Ectodermal cell (in vitro differentiated cells): ENCODE results near the gene LYST.

Source experiments
- H3K27ac ChIP-seq: 2 replicates; pipeline ENCODE4 v1.7.0; 2013; ENCODE audit warnings: mild to moderate bottlenecking, low read depth, low read length; ENCODE audit not compliant: insufficient read depth, poor library complexity, severe bottlenecking
- H3K27me3 ChIP-seq: 2 replicates; pipeline ENCODE4 v1.7.0; 2013; ENCODE audit warnings: mild to moderate bottlenecking, low read length; ENCODE audit not compliant: insufficient read depth, control insufficient read depth, poor library complexity, severe bottlenecking
- H3K36me3 ChIP-seq: one replicate; pipeline ENCODE4 v1.7.0; 2013; ENCODE audit warnings: low read length; ENCODE audit not compliant: control insufficient read depth, insufficient read depth
- H3K4me1 ChIP-seq: one replicate; pipeline ENCODE4 v1.7.0; 2013; ENCODE audit warnings: low read length; ENCODE audit not compliant: control insufficient read depth, insufficient read depth
- H3K4me3 ChIP-seq: 2 replicates; pipeline ENCODE4 v1.7.0; 2013; ENCODE audit warnings: low read depth, low read length, control low read depth; ENCODE audit not compliant: insufficient read depth
- H3K9me3 ChIP-seq: 2 replicates; pipeline ENCODE4 v1.7.0; 2013; ENCODE audit warnings: mild to moderate bottlenecking, low read length, moderate library complexity; ENCODE audit not compliant: control insufficient read depth
- WGBS, 2 experiments: methylation state at CpG; one replicate each; pipeline ENCODE4 v1.1.7; 2013; ENCODE audit warnings: missing lambda C conversion rate in 2 of 2; 5-methylcytosine and 5-hydroxymethylcytosine counted together

The LYST gene

DNA sequence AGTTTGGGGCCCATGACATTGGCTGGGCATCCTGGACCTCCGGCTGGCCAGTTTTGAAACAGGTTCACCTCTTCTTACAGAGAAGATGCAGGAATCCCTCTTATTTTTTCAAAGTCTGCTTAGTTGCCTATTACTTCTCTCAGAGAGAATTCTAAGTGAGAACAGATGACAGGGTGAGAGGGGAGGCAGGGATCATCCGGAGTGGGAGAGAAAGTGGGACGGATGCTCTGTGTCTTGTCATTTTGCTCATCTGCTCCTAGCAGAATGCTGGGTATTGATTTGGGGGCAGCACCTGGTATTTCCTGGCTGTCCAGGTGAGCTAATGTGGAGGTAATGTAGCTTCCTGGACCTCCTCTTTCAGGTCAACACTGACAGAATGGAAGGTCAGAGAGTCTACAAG lies 249.6 kb downstream of the LYST start:
- Histone ChIP-seq H3K36me3 (no peaks in the 10 kb centered on the region), H3K27me3 (no peaks in the 10 kb centered on the region), H3K4me3 (no peak overlapping the region), H3K27ac (no peak overlapping the region), H3K4me1 (no peaks in the 10 kb centered on the region), H3K9me3 (no peaks in the 10 kb centered on the region)
- WGBS, 2 experiments = 91 to 93% methylated on average over 3 of the region's 3 CpGs

DNA sequence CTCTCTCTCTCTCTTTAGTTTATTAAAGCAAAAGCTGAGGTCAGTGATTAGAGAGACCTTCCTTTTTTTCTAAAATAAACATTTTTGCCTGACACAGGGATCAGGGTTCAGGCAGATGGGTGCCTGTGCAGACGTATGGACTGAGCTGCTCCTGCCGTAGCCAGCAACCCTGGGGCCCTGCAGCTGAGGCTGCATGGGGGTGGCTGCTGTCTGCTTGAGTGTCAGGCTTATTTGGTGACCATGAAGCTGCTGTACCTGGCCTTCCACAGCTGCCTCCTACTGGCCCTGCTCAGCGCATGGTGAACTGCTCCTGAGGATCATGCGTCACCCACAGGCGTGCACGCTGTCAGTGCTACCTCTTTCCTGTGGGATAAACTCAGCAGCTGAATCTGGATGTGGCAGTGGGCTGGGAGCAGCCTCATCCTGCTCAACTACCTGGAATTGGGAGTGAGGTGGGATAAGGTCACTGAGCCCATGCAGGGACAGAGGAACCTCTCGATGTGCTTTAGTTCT lies 252.2 kb downstream of the LYST start:
- no peak overlapping the region for H3K4me3 ChIP-seq
- no peaks in the 10 kb centered on the region for H3K9me3 ChIP-seq
- no peaks in the 10 kb centered on the region for H3K27me3 ChIP-seq
- H3K36me3 ChIP-seq = no peaks in the 10 kb centered on the region
- H3K4me1 ChIP-seq = no peaks in the 10 kb centered on the region
- WGBS, 2 experiments = 93 to 94% methylated on average over 7 of the region's 7 CpGs
- no peak overlapping the region for H3K27ac ChIP-seq

DNA sequence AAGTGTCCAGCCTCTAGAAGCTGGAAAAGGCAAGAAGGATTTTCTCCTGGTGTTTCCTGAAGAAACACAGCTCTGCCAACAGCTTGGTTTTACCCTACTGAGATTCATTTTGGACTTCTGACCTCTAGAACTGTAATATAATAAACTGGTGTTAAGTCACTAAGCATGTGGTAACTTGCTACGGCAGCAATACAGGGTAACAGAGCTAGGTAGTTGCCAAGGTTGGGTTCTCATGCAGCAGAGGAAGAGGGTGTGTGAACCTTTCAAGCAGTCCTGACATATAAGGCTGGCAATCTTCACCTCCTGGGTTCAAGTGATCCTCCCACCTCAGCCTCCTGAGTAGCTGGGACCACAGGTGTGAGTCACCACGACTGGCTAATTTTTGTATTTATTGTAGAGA lies 253.1 kb downstream of the LYST start:
- no peaks in the 10 kb centered on the region for H3K4me1 ChIP-seq
- WGBS, 2 experiments = 91 to 93% methylated on average over 2 of the region's 2 CpGs
- H3K27ac ChIP-seq = no peak overlapping the region
- no peak overlapping the region for H3K4me3 ChIP-seq
- no peaks in the 10 kb centered on the region for H3K9me3 ChIP-seq
- no peaks in the 10 kb centered on the region for H3K27me3 ChIP-seq
- H3K36me3 ChIP-seq = no peaks in the 10 kb centered on the region

DNA sequence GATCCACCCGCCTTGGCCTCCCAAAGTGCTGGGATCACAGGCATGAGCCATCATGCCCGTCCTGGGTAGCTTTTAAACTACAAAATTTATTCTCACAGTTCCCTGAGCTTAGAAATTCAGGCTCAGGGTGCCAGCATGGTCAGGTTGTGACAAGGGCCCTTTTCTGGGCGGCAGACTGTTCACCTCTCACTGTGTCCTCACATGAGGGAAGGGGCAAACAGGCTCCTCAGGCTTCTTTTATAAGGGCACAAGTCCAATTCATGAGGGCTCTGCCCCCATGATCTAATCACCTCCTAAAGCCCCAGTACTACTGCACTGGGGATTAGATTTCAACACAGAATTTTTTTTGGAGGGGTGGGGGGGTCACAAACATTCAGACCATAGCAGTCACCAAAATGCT lies 253.9 kb downstream of the LYST start:
- no peak overlapping the region for H3K4me3 ChIP-seq
- no peaks in the 10 kb centered on the region for H3K4me1 ChIP-seq
- no peak overlapping the region for H3K27ac ChIP-seq
- H3K36me3 ChIP-seq = no peaks in the 10 kb centered on the region
- no peaks in the 10 kb centered on the region for H3K27me3 ChIP-seq
- no peaks in the 10 kb centered on the region for H3K9me3 ChIP-seq
- 90 to 92% methylated on average over 3 of the region's 3 CpGs for WGBS, 2 experiments
